K562 (cell line): Measurements from ENCODE around the gene CD52. TPM values are rescaled to one million over a fixed set of nuclear protein-coding genes. Genes with fewer than 3 reads are reported as not detected.

ENCODE experiments used
- DPF2 ChIP-seq: fragments of 450-650 bp; IDR thresholded peaks from 2 replicates; pipeline ENCODE4 v1.6.1; 2016
- ERF ChIP-seq: fragments of 450-650 bp; formaldehyde crosslinking; IDR thresholded peaks from 2 replicates; pipeline ENCODE4 v1.4.0; 2020; ENCODE audit warnings: mild to moderate bottlenecking, mixed read lengths
- HDAC6 ChIP-seq: IDR thresholded peaks from 2 replicates; pipeline ENCODE4 v1.6.1; 2012; ENCODE audit warnings: low read depth, mild to moderate bottlenecking, control low read depth, inconsistent platforms, low read length, moderate library complexity
- MBD2 ChIP-seq: sonication (generic); IDR thresholded peaks from 2 replicates; pipeline ENCODE4 v1.6.1; 2016; ENCODE audit warnings: low read depth, borderline replicate concordance
- MYBL2 ChIP-seq, 2 experiments: fragments of 450-650 bp in 1 of 2; sonication (generic) in 1 of 2; formaldehyde crosslinking in 1 of 2; IDR thresholded peaks; 2 replicates each; pipeline versions ENCODE4 v1.6.1 to v1.8.1; 2017 to 2022; ENCODE audit warnings: borderline replicate concordance in 1 of 2, inconsistent platforms in 1 of 2, low read depth in 1 of 2, mild to moderate bottlenecking in 1 of 2, missing genetic modification reagents in 1 of 2, moderate library complexity in 1 of 2
- NFRKB ChIP-seq: fragments of 450-650 bp; IDR thresholded peaks from 2 replicates; pipeline ENCODE4 v1.6.1; 2016; ENCODE audit warnings: low read depth
- RBM17 ChIP-seq: fragments of 200-400 bp; formaldehyde crosslinking; IDR thresholded peaks from 2 replicates; pipeline ENCODE4 v1.6.1; 2017; ENCODE audit warnings: low read depth, mild to moderate bottlenecking, low read length, borderline replicate concordance
- SIN3B ChIP-seq: fragments of 450-650 bp; IDR thresholded peaks from 2 replicates; pipeline ENCODE4 v1.6.1; 2017; ENCODE audit warnings: low read depth, mild to moderate bottlenecking, moderate library complexity
- SMAD1 ChIP-seq: fragments of 150-350 bp; IDR thresholded peaks from 2 replicates; pipeline ENCODE4 v1.6.1; 2014; ENCODE audit warnings: low read length, low read depth; ENCODE audit not compliant: partially characterized antibody
- TAL1 ChIP-seq: fragments of 450-650 bp; IDR thresholded peaks from 2 replicates; pipeline ENCODE4 v1.6.1; 2016; ENCODE audit warnings: mild to moderate bottlenecking
- TRIM28 ChIP-seq: fragments of 450-650 bp; IDR thresholded peaks from 2 replicates; pipeline ENCODE4 v1.6.1; 2017
- ZBED1 ChIP-seq: IDR thresholded peaks from 2 replicates; pipeline ENCODE4 v1.6.1; 2014
- ZNF12 ChIP-seq: sonication (generic); formaldehyde crosslinking; IDR thresholded peaks from 2 replicates; pipeline ENCODE4 v1.4.0; 2020; ENCODE audit warnings: mild to moderate bottlenecking, missing genetic modification reagents
- polyA plus RNA-seq, 8 experiments: library from polyadenylated mRNA; depleted of rRNA in 4 of 8; stranded (reverse) in 5 of 8; unstranded in 3 of 8; fragments of >200 nt; fragmentation: Nextera tagmentation in 2 of 8; fragmentation: Illumina TruSeq in 1 of 8; extraction: Ambion mirVana in 2 of 8; extraction: Trizol in 1 of 8; gene quantifications; 2 replicates each; pipeline versions ENCODE4 v1.2.1 to v1.2.3, GENCODE V29; 2011 to 2014; ENCODE audit warnings: inconsistent platforms in 1 of 8, missing spikeins in 1 of 8
- total RNA-seq, 7 experiments: library from RNA; depleted of rRNA in 6 of 7; stranded (reverse); fragments of >200 nt in 6 of 7; fragmentation: Illumina TruSeq in 2 of 7; extraction: Trizol in 2 of 7; gene quantifications; 2 replicates each; pipeline versions ENCODE4 v1.2.1 to v1.2.3, GENCODE V29; 2011 to 2021; ENCODE audit warnings: low replicate concordance in 1 of 7
- TF ChIP-seq, protein P1 (sequence below): IDR thresholded peaks from 2 replicates; pipeline ENCODE4 v1.6.1; 2012; ENCODE audit warnings: low read depth, low read length, improper control_type of control experiment, borderline replicate concordance
- TF ChIP-seq, protein P2 (sequence below): fragments of 450-650 bp; formaldehyde crosslinking; IDR thresholded peaks from 2 replicates; pipeline ENCODE4 v1.4.0; 2020; ENCODE audit warnings: mild to moderate bottlenecking, moderate library complexity
- TF ChIP-seq, protein P3 (sequence below): fragments of 250-450 bp; sonication (Bioruptor Pico); IDR thresholded peaks from 2 replicates; pipeline ENCODE4 v1.8.0; 2022; ENCODE audit warnings: inconsistent platforms, mild to moderate bottlenecking, moderate library complexity, borderline replicate concordance
- TF ChIP-seq, protein P4 (sequence below): fragments of 450-650 bp; formaldehyde crosslinking; IDR thresholded peaks from 2 replicates; pipeline ENCODE4 v1.4.0; 2020; ENCODE audit warnings: mild to moderate bottlenecking, moderate library complexity
- TF ChIP-seq, protein P5 (sequence below): fragments of 150-350 bp; conservative IDR thresholded peaks from 2 replicates; pipeline ENCODE4 v1.6.1; 2014; ENCODE audit warnings: low read length

The CD52 gene
- total and polyA plus RNA-seq, 9 of the 15 experiments (the other 6 are each of a cell fraction or from before 2014, with no cell fraction given) = 34.9 to 488 (median 173) TPM

DNA sequence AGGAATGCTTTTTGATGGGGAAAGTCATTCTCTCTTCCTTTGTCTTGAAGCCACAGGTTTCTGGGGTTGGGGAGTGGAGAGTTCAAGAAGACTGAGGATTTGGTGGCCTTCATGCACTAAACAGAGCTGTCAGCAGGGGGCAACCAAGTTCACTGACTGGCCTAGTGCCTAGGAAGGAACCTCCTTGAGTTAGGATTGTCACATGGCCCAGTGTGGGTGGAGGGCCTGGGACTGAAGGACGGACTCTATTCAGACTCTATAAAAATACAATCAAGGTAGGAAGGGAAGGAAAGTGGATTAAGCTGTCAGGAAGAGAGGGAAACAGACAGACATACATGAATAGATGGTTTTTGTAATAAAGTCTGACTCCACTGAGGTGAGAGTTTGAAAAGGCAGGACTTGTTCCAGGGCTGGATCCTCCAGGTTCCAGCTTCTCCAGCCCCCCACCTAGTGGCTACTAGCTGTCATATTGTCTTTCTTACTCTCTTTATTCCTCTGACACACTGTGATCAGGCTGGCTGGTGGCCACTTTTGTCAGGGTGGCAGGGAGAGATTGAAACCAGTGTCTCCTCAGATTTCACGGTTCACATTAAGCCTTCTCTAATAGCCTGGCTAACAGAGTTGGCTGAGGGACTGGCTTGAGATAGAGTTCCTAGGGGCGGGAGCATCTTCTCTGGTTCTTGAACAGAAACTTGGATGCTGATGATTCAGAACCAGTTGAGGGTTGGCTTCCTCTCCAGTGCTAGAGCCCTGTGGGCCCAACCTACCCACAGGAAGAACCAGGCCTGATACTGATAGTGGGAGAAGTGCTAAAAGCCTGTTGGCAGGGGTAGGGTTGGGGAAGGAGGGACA, 42.0 kb upstream of the CD52 start (continued):
- no peak for TF ChIP-seq ZNF12 (CRISPR knock-in tag)
- no peak for TF ChIP-seq HDAC6
- TF ChIP-seq SMAD1 = no peak
- no peak for TF ChIP-seq ERF (CRISPR knock-in tag)
- TF ChIP-seq TRIM28 = no peak
- peak; percentile 78; the same call in 1 of the 2 replicates for TF ChIP-seq DPF2
- TF ChIP-seq, protein P1, sequence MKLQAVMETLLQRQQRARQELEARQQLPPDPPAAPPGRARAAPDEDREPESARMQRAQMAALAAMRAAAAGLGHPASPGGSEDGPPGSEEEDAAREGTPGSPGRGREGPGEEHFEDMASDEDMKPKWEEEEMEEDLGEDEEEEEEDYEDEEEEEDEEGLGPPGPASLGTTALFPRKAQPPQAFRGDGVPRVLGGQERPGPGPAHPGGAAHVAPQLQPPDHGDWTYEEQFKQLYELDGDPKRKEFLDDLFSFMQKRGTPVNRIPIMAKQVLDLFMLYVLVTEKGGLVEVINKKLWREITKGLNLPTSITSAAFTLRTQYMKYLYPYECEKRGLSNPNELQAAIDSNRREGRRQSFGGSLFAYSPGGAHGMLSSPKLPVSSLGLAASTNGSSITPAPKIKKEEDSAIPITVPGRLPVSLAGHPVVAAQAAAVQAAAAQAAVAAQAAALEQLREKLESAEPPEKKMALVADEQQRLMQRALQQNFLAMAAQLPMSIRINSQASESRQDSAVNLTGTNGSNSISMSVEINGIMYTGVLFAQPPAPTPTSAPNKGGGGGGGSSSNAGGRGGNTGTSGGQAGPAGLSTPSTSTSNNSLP = no peak
- no peak for TF ChIP-seq TAL1
- TF ChIP-seq, protein P2, sequence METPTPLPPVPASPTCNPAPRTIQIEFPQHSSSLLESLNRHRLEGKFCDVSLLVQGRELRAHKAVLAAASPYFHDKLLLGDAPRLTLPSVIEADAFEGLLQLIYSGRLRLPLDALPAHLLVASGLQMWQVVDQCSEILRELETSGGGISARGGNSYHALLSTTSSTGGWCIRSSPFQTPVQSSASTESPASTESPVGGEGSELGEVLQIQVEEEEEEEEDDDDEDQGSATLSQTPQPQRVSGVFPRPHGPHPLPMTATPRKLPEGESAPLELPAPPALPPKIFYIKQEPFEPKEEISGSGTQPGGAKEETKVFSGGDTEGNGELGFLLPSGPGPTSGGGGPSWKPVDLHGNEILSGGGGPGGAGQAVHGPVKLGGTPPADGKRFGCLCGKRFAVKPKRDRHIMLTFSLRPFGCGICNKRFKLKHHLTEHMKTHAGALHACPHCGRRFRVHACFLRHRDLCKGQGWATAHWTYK (CRISPR knock-in tag) = no peak
- TF ChIP-seq RBM17 = no peak
- TF ChIP-seq SIN3B = no peak
- TF ChIP-seq, protein P3, sequence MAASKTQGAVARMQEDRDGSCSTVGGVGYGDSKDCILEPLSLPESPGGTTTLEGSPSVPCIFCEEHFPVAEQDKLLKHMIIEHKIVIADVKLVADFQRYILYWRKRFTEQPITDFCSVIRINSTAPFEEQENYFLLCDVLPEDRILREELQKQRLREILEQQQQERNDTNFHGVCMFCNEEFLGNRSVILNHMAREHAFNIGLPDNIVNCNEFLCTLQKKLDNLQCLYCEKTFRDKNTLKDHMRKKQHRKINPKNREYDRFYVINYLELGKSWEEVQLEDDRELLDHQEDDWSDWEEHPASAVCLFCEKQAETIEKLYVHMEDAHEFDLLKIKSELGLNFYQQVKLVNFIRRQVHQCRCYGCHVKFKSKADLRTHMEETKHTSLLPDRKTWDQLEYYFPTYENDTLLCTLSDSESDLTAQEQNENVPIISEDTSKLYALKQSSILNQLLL = no peak
- TF ChIP-seq MYBL2 (IDR thresholded peaks at IDR 0.05; ENCODE audit: low read depth) = no peak
- no peak for TF ChIP-seq MYBL2 (CRISPR knock-in tag; IDR thresholded peaks at IDR 0.05; ENCODE audit: borderline replicate concordance)
- TF ChIP-seq NFRKB = no peak
- TF ChIP-seq MBD2 = no peak; the same call in 1 of the 2 replicates
- TF ChIP-seq, protein P4, sequence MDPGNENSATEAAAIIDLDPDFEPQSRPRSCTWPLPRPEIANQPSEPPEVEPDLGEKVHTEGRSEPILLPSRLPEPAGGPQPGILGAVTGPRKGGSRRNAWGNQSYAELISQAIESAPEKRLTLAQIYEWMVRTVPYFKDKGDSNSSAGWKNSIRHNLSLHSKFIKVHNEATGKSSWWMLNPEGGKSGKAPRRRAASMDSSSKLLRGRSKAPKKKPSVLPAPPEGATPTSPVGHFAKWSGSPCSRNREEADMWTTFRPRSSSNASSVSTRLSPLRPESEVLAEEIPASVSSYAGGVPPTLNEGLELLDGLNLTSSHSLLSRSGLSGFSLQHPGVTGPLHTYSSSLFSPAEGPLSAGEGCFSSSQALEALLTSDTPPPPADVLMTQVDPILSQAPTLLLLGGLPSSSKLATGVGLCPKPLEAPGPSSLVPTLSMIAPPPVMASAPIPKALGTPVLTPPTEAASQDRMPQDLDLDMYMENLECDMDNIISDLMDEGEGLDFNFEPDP (CRISPR knock-in tag) = no peak
- TF ChIP-seq, protein P5, sequence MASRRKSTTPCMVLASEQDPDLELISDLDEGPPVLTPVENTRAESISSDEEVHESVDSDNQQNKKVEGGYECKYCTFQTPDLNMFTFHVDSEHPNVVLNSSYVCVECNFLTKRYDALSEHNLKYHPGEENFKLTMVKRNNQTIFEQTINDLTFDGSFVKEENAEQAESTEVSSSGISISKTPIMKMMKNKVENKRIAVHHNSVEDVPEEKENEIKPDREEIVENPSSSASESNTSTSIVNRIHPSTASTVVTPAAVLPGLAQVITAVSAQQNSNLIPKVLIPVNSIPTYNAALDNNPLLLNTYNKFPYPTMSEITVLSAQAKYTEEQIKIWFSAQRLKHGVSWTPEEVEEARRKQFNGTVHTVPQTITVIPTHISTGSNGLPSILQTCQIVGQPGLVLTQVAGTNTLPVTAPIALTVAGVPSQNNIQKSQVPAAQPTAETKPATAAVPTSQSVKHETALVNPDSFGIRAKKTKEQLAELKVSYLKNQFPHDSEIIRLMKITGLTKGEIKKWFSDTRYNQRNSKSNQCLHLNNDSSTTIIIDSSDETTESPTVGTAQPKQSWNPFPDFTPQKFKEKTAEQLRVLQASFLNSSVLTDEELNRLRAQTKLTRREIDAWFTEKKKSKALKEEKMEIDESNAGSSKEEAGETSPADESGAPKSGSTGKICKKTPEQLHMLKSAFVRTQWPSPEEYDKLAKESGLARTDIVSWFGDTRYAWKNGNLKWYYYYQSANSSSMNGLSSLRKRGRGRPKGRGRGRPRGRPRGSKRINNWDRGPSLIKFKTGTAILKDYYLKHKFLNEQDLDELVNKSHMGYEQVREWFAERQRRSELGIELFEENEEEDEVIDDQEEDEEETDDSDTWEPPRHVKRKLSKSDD = no peak
- TF ChIP-seq ZBED1 = 0 out of 2 replicates have a peak, but pooled peaks have one; percentile 40
